ENCODE measurements around the gene ZNRF2. TPM values are rescaled to one million over a fixed set of nuclear protein-coding genes. Genes with fewer than 3 reads are reported as not detected.

Gene ZNRF2
- total RNA-seq, 4 donors from 2014 or later: 60.8 to 83.0 (median 69.6) TPM

DNA sequence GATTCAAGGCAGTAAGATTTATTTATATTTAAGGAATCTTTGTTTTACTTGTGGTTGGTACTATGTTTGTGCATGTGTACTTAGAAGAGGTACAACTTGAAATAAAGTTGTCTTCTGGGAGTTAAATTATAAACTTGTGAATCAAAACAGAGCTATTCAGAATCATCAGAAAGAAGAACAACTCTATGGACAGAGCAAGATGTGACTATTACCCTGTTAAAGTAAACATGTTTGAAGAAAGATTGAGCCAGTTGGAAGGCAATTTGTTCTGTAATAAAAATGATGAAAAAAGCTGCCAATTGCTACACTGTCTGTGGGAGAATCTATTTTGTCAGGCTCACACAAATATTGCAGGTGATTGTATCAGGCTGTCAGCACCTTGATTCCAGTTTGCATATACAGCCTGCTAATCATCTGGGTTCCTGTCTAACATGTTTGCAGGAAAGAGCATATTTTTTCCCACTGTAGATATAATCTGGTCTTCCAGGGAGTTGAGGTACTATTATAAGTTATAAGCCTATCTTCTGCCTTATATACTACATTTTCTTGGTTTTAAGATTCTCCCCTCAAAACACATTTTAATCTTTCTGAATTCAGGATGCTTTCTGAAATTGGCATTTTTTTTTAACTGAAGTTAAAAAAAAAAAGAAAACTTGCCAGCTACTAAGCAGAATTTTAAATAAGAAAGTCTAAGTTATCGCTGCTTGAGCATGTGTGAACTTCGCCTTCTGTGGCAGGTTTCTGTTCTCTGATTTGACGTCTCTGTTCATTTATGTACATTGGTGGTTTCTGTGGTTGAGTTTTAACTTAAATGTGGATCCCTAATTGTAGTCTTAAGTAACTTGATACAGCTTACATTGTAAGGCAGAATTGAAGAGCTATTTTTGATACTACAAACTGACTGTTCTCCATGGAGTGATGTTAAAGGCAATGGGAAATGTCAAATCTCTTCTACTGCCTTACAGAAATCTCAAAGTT is 46.0 kb downstream of the ZNRF2 start:
- Histone ChIP-seq H3K36me3 (no peaks in the 10 kb centered on the region), H3K9me3 (no peaks in the 10 kb centered on the region), H3K27ac (peak overlapping the region; percentile 42 to 57 (median 54)), H3K4me3 (peak overlapping the region in 1 of 4 donors; percentile 11), H3K27me3 (no peaks in the 10 kb centered on the region), H3K4me1 (peaks cover 16 to 43% (median 36%) of the 10 kb centered on the region in 4 donors)
- TF ChIP-seq CTCF (IDR thresholded peaks at IDR 0.05) (no peak), EP300 (IDR thresholded peaks at IDR 0.05; ENCODE audit: low read depth) (no peak), POLR2A (IDR thresholded peaks at IDR 0.05) (no peak), POLR2AphosphoS5 (IDR thresholded peaks at IDR 0.05) (no peak)
- in situ Hi-C loops (cut with MboI; ENCODE audit: low pct_ligation_motif_present in 1 of 4, low pct_unique_long_range_greater_than_20kb in 1 of 4, low sequenced_read_pairs in 3 of 4) (no loop called here), intact Hi-C loops (cut with DNase I; ENCODE audit: low total_unique reads) (no loop called here)
- no peak for DNase-seq
- 16 to 38% methylated on average over 3 of the region's 3 CpGs for WGBS, 2 donors (ENCODE audit: low coverage in 1 of 2)

GRCh38 chr7:30331338-30331737 is 46.9 kb downstream of the ZNRF2 start:
- Histone ChIP-seq H3K4me3 (no peak overlapping the region), H3K27me3 (no peaks in the 10 kb centered on the region), H3K4me1 (peaks cover 22 to 48% (median 36%) of the 10 kb centered on the region in 4 donors), H3K36me3 (no peaks in the 10 kb centered on the region), H3K9me3 (no peaks in the 10 kb centered on the region), H3K27ac (peak overlapping the region in 3 of 4 donors; percentile 6 to 50 (median 42))
- intact Hi-C loops (cut with DNase I; ENCODE audit: low total_unique reads) (no loop called here), in situ Hi-C loops (cut with MboI; ENCODE audit: low pct_ligation_motif_present in 1 of 4, low pct_unique_long_range_greater_than_20kb in 1 of 4, low sequenced_read_pairs in 3 of 4) (no loop called here)
- DNase-seq: no peak
- WGBS, 2 donors (ENCODE audit: low coverage in 1 of 2): 71 to 79% methylated on average over 2 of the region's 2 CpGs
- TF ChIP-seq POLR2AphosphoS5 (IDR thresholded peaks at IDR 0.05) (no peak), POLR2A (IDR thresholded peaks at IDR 0.05) (no peak), CTCF (IDR thresholded peaks at IDR 0.05) (no peak), EP300 (IDR thresholded peaks at IDR 0.05; ENCODE audit: low read depth) (no peak)

GRCh38 chr7:30332549-30332948 is 48.2 kb downstream of the ZNRF2 start:
- DNase-seq: no peak
- TF ChIP-seq POLR2AphosphoS5 (IDR thresholded peaks at IDR 0.05) (no peak), EP300 (IDR thresholded peaks at IDR 0.05; ENCODE audit: low read depth) (no peak), POLR2A (IDR thresholded peaks at IDR 0.05) (no peak), CTCF (IDR thresholded peaks at IDR 0.05) (no peak)
- 97 to 100% methylated on average over 1 to 2 of the region's 2 CpGs for WGBS, 2 donors (ENCODE audit: low coverage in 1 of 2)
- H3K27ac ChIP-seq: no peak overlapping the region
- no peaks in the 10 kb centered on the region for H3K36me3 ChIP-seq
- in situ Hi-C loops (cut with MboI; ENCODE audit: low pct_ligation_motif_present in 1 of 4, low pct_unique_long_range_greater_than_20kb in 1 of 4, low sequenced_read_pairs in 3 of 4): no loop called here
- H3K9me3 ChIP-seq: no peaks in the 10 kb centered on the region
- no peak overlapping the region for H3K4me3 ChIP-seq
- intact Hi-C loops (cut with DNase I; ENCODE audit: low total_unique reads): no loop called here
- no peaks in the 10 kb centered on the region for H3K27me3 ChIP-seq
- H3K4me1 ChIP-seq: peaks cover 22 to 51% (median 36%) of the 10 kb centered on the region in 4 donors

DNA sequence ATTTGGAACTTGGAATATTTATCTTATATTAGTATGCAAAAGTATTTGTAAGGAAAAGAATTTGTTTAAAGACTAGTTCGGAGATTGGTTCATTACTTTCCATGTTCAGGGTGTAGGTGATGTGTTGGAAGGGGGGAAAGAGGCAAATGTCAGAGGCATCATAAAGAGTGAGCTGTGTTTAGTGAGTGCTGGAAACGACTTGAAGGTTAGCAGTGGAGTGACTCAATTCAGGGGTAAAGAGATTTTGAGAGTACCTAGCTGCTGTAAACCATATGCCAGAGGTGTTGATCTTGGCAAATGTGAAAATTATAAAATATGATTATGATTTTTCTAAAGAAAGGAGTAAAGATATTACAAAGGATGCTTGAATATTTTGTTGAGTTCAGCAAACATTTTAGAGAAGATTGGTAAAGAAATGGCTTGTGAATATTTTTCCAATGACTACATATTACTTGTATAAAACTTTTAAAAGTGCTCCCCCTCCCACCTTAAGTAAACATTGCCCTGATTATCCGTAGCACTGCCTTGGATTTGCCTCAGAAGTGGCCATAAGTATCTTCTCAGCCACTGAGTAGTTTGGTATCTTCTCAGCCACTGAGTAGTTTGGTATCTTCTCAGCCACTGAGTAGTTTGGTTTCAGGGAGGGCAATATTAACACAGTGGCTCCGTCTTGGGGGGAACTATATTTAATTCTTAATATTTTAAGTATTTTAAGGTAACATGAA is 51.5 kb downstream of the ZNRF2 start:
- DNase-seq: no peak
- in situ Hi-C loops (cut with MboI; ENCODE audit: low pct_ligation_motif_present in 1 of 4, low pct_unique_long_range_greater_than_20kb in 1 of 4, low sequenced_read_pairs in 3 of 4) (no loop called here), intact Hi-C loops (cut with DNase I; ENCODE audit: low total_unique reads) (no loop called here)
- H3K27me3 ChIP-seq: no peaks in the 10 kb centered on the region
- H3K27ac ChIP-seq: no peak overlapping the region
- peaks cover 10 to 26% (median 13%) of the 10 kb centered on the region in 4 donors for H3K4me1 ChIP-seq
- peaks cover 0 to 2% of the 10 kb centered on the region in 2 donors for H3K9me3 ChIP-seq
- TF ChIP-seq POLR2AphosphoS5 (IDR thresholded peaks at IDR 0.05) (no peak), POLR2A (IDR thresholded peaks at IDR 0.05) (no peak), CTCF (IDR thresholded peaks at IDR 0.05) (no peak), EP300 (IDR thresholded peaks at IDR 0.05; ENCODE audit: low read depth) (no peak)
- no peaks in the 10 kb centered on the region for H3K36me3 ChIP-seq
- 45 to 50% methylated on average over 4 of the region's 4 CpGs for WGBS, 2 donors (ENCODE audit: low coverage in 1 of 2)
- H3K4me3 ChIP-seq: no peak overlapping the region

All from transverse colon (tissue), 4 donors.